Measurements from ENCODE around the gene LRP6.

LRP6 gene

DNA sequence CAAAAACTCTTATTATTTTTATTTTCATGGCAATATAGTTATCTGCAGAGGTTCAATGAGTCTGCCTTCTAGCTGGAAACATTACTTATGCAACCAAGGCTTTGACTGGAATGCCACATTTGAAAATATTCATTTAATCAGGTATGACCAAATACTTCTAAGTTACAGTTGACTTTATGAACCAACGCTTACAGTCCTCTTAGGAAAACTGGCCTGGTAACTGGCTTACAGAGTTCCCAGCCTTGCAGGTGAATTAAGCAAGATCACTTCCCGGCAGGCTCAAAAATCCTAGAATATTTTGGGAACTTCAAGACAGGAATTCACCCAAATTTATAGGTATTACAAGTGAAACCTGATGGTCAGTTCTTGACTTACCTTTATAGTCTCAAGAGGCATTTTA, 12.3 kb downstream of the LRP6 start:
- TF ChIP-seq, protein P1, sequence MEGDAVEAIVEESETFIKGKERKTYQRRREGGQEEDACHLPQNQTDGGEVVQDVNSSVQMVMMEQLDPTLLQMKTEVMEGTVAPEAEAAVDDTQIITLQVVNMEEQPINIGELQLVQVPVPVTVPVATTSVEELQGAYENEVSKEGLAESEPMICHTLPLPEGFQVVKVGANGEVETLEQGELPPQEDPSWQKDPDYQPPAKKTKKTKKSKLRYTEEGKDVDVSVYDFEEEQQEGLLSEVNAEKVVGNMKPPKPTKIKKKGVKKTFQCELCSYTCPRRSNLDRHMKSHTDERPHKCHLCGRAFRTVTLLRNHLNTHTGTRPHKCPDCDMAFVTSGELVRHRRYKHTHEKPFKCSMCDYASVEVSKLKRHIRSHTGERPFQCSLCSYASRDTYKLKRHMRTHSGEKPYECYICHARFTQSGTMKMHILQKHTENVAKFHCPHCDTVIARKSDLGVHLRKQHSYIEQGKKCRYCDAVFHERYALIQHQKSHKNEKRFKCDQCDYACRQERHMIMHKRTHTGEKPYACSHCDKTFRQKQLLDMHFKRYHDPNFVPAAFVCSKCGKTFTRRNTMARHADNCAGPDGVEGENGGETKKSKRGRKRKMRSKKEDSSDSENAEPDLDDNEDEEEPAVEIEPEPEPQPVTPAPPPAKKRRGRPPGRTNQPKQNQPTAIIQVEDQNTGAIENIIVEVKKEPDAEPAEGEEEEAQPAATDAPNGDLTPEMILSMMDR (conservative IDR thresholded peaks at IDR 0.05; ENCODE audit: low read depth), result no peak
- H3K27ac ChIP-seq, result no peak overlapping the region
- ChIA-PET CTCF (no interaction called here), POLR2A (ENCODE audit: low non-redundant PET) (no interaction called here)
- no peak for DNase-seq (ENCODE audit: low spot score)

GRCh38 chr12:12249216-12250050, 17.4 kb downstream of the LRP6 start:
- no peak overlapping the region for H3K27ac ChIP-seq
- ChIA-PET POLR2A (ENCODE audit: low non-redundant PET) (no interaction called here), CTCF (interaction anchor here (0.6 kb wide), 1 partner anchor 1109 kb away, joined by 4 read pairs; no protein-coding TSS in a partner anchor)
- no peak for DNase-seq (ENCODE audit: low spot score)
- TF ChIP-seq, protein P1 (conservative IDR thresholded peaks at IDR 0.05; ENCODE audit: low read depth), result no peak

DNA sequence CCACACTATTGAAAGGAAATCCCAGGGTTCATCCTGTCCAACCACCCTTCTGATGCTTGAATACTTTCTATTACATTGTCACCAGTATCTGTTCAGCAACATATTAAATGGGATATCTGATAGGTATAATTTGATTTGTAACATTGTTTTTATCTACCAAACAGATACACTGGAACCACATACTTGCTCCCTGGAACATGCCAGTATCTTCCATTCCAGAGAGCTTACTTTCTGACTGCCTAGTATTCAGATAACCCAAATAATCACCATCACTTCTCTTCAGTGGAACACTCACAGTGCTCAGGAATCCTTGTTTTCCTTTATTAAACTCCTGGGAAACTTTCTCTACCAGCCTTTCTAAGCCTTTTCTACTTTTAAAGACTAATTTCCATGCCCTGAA, 19.3 kb downstream of the LRP6 start:
- H3K27ac ChIP-seq, result no peak overlapping the region
- TF ChIP-seq, protein P1 (conservative IDR thresholded peaks at IDR 0.05; ENCODE audit: low read depth), result no peak
- no peak for DNase-seq (ENCODE audit: low spot score)
- ChIA-PET POLR2A (ENCODE audit: low non-redundant PET) (no interaction called here), CTCF (no interaction called here)

- ChIA-PET POLR2A (ENCODE audit: low non-redundant PET) (no interaction called here), CTCF (no interaction called here)
- TF ChIP-seq, protein P1 (conservative IDR thresholded peaks at IDR 0.05; ENCODE audit: low read depth), result no peak
- DNase-seq (ENCODE audit: low spot score), result no peak
- H3K27ac ChIP-seq, result no peak overlapping the region
Observed at GRCh38 chr12:12244341-12244740, 22.5 kb downstream of the LRP6 start.

- TF ChIP-seq, protein P1 (conservative IDR thresholded peaks at IDR 0.05; ENCODE audit: low read depth), result no peak
- POLR2A ChIA-PET (ENCODE audit: low non-redundant PET), result no interaction called here
- no peak overlapping the region for H3K27ac ChIP-seq
- CTCF ChIA-PET, result interaction anchor here (0.5 kb wide), 1 partner anchor 1944 kb away, joined by 8 read pairs; no protein-coding TSS in a partner anchor
- DNase-seq (ENCODE audit: low spot score), result no peak
Observed at GRCh38 chr12:12240662-12241340, 26.0 kb downstream of the LRP6 start.

DNA sequence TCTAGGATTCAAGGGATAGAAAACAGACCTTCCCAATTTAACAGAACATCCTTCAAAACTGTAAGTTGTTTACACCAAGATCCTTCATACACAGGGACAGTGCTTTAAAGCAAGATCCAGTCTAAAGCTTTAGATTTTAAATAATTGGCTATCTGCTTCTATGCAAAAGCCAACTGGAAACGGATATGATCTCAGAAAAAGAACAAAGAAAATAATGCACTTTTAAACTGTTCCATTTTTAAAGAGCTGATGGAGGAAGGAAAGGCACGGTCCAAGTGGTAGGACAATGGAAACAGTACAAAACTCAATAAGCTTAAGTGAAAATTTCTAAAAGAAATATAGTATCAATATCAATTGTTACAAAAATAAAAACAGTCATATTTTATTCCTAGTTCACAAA, 27.7 kb downstream of the LRP6 start:
- TF ChIP-seq, protein P1 (conservative IDR thresholded peaks at IDR 0.05; ENCODE audit: low read depth), result no peak
- CTCF ChIA-PET, result no interaction called here
- DNase-seq (ENCODE audit: low spot score), result no peak
- H3K27ac ChIP-seq, result no peak overlapping the region
- POLR2A ChIA-PET (ENCODE audit: low non-redundant PET), result no interaction called here

Data from RWPE1 (cell line).